Calu3 (cell line): Measurements from ENCODE around the gene ME1. TPM values are rescaled to one million over a fixed set of nuclear protein-coding genes. Genes with fewer than 3 reads are reported as not detected.
"Not testable (repeated sequence)": the region's sequence is repeated elsewhere in the genome, so short reads cannot be mapped to it uniquely, and the experiment has no call there.

ENCODE experiments used
- BruUV-seq: library from RNA; stranded (reverse); fragments of 400-500 nt; replicated peaks from 2 replicates; lab custom pipeline; 2021; lab: Mats Ljungman, UMichigan
- CTCF ChIA-PET: fragments of 300-600 bp; sonication (Branson Sonifier 250); formaldehyde crosslinking; loops from one replicate; lab custom pipeline; 2022; ENCODE audit warnings: antibody characterized with exemption; lab: Charles Lee
- DNase-seq: peaks from one replicate; pipeline ENCODE4 v3.0.0; 2022
- H3K27ac Mint-ChIP-seq: one replicate; pipeline ENCODE4 v1.8.0; 2022; ENCODE audit warnings: mixed read lengths; ENCODE audit not compliant: unreplicated experiment
- H3K27me3 Mint-ChIP-seq: one replicate; pipeline ENCODE4 v1.8.0; 2022; ENCODE audit warnings: mixed read lengths; ENCODE audit not compliant: unreplicated experiment
- H3K36me3 Mint-ChIP-seq: one replicate; pipeline ENCODE4 v1.8.0; 2022; ENCODE audit warnings: mild to moderate bottlenecking, moderate library complexity, mixed read lengths; ENCODE audit not compliant: insufficient read depth, unreplicated experiment
- H3K4me1 Mint-ChIP-seq: one replicate; pipeline ENCODE4 v1.8.0; 2022; ENCODE audit warnings: mild to moderate bottlenecking, low read depth, mixed read lengths; ENCODE audit not compliant: unreplicated experiment
- H3K4me3 Mint-ChIP-seq: one replicate; pipeline ENCODE4 v1.8.0; 2022; ENCODE audit warnings: mild to moderate bottlenecking, low read depth, moderate library complexity, mixed read lengths; ENCODE audit not compliant: unreplicated experiment
- H3K9me3 Mint-ChIP-seq: one replicate; pipeline ENCODE4 v1.8.0; 2022; ENCODE audit warnings: low read depth, mixed read lengths; ENCODE audit not compliant: unreplicated experiment
- CTCF ChIP-seq: fragments of 200-600 bp; IDR thresholded peaks from one replicate; pipeline ENCODE4 v1.8.0; 2022; ENCODE audit warnings: antibody characterized with exemption; ENCODE audit not compliant: unreplicated experiment
- intact Hi-C: fragments of 100-400 bp; cut with micrococcal nuclease; formaldehyde crosslinking; loops from one replicate; pipeline ENCODE4 v1.10.0; 2022; ENCODE audit not compliant: unreplicated experiment
- total RNA-seq: library from RNA; stranded (reverse); gene quantifications from 2 replicates; pipeline ENCODE4 v1.2.3, GENCODE V29; 2022

The ME1 gene
- total RNA-seq, 1 experiment from 2014 or later, result 14.5 TPM

- Mint-ChIP-seq H3K9me3 (peaks cover 5% of the 10 kb centered on the region), H3K4me3 (no peak overlapping the region), H3K27ac (no peak overlapping the region), H3K4me1 (no peaks in the 10 kb centered on the region), H3K27me3 (no peaks in the 10 kb centered on the region), H3K36me3 (no peaks in the 10 kb centered on the region)
- BruUV-seq, result no TSS peak
- no peak for DNase-seq
- no peak for TF ChIP-seq CTCF
- CTCF ChIA-PET, result no interaction called here
- intact Hi-C loops, result no loop called here
These were observed 137.7 kb downstream of the ME1 start for GRCh38 chr6:83292900-83293843.

GRCh38 chr6:83287298-83287697 lies 143.6 kb downstream of the ME1 start:
- intact Hi-C loops, BruUV-seq, H3K4me1 Mint-ChIP-seq, H3K27ac Mint-ChIP-seq, H3K4me3 Mint-ChIP-seq, DNase-seq, H3K36me3 Mint-ChIP-seq, H3K9me3 Mint-ChIP-seq, CTCF ChIA-PET, H3K27me3 Mint-ChIP-seq: not testable (repeated sequence)

- no peak for DNase-seq
- no peaks in the 10 kb centered on the region for H3K27me3 Mint-ChIP-seq
- no peaks in the 10 kb centered on the region for H3K9me3 Mint-ChIP-seq
- no peaks in the 10 kb centered on the region for H3K4me1 Mint-ChIP-seq
- H3K36me3 Mint-ChIP-seq, result no peaks in the 10 kb centered on the region
- no peak for TF ChIP-seq CTCF
- no peak overlapping the region for H3K27ac Mint-ChIP-seq
- intact Hi-C loops, result no loop called here
- CTCF ChIA-PET, result no interaction called here
- H3K4me3 Mint-ChIP-seq, result no peak overlapping the region
- no TSS peak for BruUV-seq
These were observed 144.9 kb downstream of the ME1 start for GRCh38 chr6:83285917-83286316.

- Mint-ChIP-seq H3K4me3 (no peak overlapping the region), H3K27me3 (no peaks in the 10 kb centered on the region), H3K9me3 (no peaks in the 10 kb centered on the region), H3K27ac (no peak overlapping the region), H3K36me3 (no peaks in the 10 kb centered on the region), H3K4me1 (peaks cover 17% of the 10 kb centered on the region)
- TF ChIP-seq CTCF, result no peak
- intact Hi-C loops, result no loop called here
- BruUV-seq, result no TSS peak
- no peak for DNase-seq
- CTCF ChIA-PET, result no interaction called here
These were observed 157.3 kb downstream of the ME1 start for GRCh38 chr6:83273596-83273995.
